GM20000 (cell line): ENCODE data around the gene DNAJC5.

ENCODE experiments used
- DNase-seq: peaks from one replicate; pipeline ENCODE4 v3.0.0; 2012; ENCODE audit warnings: low spot score
- TF ChIP-seq, protein P1 (sequence below): IDR thresholded peaks from 2 replicates; pipeline ENCODE4 v1.5.1; 2012; ENCODE audit warnings: mild to moderate bottlenecking, control low read depth; ENCODE audit errors: extremely low read depth, missing control alignments

DNAJC5 gene

DNA sequence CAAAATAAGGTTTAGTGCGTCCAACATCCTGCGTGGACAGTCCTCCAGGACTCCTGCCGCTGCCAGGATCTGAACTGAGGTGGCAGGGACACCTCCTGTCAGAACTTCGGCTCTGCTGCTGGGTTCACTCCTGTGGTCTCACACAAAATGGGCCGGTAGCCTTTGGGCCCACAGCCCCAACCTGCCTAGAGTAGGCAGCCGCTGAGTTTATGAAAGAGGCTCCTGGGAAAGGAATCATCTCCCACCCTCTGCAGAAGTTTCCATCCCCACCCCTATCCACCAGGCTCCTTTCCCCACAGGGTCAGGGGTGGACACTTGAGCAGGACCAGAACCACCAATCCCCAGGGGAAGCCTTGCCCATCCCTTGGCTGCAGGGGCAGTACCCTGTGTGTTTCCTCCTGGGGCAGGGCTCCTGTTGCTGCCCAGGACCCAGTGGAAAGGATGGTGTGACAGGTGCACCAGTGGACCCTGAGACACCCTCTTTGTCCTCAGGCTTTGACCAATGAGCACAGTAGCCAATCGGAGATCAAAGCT lies 35.7 kb upstream of the DNAJC5 start:
- DNase-seq: no peak
- TF ChIP-seq, protein P1, sequence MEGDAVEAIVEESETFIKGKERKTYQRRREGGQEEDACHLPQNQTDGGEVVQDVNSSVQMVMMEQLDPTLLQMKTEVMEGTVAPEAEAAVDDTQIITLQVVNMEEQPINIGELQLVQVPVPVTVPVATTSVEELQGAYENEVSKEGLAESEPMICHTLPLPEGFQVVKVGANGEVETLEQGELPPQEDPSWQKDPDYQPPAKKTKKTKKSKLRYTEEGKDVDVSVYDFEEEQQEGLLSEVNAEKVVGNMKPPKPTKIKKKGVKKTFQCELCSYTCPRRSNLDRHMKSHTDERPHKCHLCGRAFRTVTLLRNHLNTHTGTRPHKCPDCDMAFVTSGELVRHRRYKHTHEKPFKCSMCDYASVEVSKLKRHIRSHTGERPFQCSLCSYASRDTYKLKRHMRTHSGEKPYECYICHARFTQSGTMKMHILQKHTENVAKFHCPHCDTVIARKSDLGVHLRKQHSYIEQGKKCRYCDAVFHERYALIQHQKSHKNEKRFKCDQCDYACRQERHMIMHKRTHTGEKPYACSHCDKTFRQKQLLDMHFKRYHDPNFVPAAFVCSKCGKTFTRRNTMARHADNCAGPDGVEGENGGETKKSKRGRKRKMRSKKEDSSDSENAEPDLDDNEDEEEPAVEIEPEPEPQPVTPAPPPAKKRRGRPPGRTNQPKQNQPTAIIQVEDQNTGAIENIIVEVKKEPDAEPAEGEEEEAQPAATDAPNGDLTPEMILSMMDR: no peak

DNA sequence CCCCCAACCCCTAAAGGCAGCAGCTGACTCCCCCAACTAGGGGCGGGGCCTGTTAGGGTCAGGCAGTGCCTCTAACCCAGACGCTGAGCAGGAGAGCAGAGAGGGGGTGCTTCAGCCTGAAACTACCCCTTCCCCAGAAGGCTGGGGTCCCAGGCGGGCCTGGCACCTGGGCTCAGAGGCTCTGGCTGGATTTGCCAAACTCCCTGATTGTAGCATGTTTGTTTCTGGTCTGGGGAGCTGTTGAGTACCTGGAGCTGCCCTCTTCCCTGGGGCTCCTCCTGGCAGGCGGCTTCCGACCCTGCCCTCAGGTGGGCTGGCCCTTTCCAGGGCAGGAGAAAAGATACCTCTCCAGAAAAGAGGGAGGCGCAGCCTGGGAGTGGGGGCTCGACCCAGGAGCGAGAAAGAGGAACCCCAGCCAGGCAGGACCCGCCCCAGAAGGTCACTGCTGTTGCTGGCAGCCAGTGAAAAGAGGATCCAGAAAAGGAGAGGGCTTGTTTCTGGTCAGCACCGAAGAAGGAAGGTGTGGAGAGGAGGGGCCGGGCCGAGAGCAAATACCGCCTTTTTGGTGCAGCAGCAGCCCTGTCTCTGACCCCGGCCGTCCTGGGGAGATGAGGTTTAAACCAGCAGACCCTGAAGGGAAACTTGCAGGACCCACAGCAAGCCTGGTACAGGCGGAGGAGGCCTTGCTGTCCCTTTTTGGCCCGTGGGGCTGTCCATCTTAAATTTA lies 34.4 kb upstream of the DNAJC5 start:
- no peak for DNase-seq
- TF ChIP-seq, protein P1: no peak

GRCh38 chr20:63861365-63861934 lies 33.5 kb upstream of the DNAJC5 start, which contains the start of gene ABHD16B:
TSS of gene ABHD16B (plus strand) at chr20:63861498. CDS start at chr20:63861541, 43 bp downstream.
- TF ChIP-seq, protein P1: no peak
- DNase-seq: no peak

DNA sequence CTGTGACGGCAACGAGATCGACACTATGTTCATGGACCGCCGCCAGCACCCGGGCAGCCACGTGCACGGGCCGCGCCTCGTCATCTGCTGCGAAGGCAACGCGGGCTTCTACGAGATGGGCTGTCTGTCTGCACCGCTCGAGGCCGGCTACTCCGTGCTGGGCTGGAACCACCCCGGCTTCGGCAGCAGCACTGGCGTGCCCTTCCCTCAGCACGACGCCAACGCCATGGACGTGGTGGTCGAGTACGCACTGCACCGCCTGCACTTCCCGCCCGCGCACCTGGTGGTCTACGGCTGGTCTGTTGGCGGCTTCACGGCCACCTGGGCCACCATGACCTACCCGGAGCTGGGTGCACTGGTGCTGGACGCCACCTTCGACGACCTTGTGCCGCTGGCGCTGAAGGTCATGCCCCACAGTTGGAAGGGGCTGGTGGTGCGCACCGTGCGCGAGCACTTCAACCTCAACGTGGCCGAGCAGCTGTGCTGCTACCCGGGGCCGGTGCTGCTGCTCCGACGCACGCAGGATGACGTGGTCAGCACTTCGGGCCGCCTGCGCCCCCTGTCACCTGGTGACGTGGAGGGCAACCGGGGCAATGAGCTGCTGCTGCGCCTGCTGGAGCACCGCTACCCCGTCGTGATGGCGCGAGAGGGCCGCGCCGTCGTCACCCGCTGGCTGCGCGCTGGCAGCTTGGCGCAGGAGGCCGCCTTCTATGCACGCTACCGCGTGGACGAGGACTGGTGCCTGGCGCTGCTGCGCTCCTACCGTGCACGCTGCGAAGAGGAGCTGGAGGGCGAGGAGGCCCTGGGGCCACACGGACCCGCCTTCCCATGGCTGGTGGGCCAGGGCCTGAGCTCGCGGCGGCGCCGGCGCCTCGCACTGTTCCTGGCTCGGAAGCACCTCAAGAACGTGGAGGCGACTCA lies 32.7 kb upstream of the DNAJC5 start:
- TF ChIP-seq, protein P1: no peak
- DNase-seq: no peak

- DNase-seq: no peak
- TF ChIP-seq, protein P1: no peak
Observed at GRCh38 chr20:63863021-63863797, 31.7 kb upstream of the DNAJC5 start.

GRCh38 chr20:63863798-63864544 lies 31.0 kb upstream of the DNAJC5 start:
- DNase-seq: peak; percentile 97

More at GRCh38 chr20:63863798-63864544, 31.0 kb upstream of the DNAJC5 start:
- TF ChIP-seq, protein P1: peak; percentile 90
